ENCODE measurements around the gene RPL10. TPM values are rescaled to one million over a fixed set of nuclear protein-coding genes. Genes with fewer than 3 reads are reported as not detected.

RPL10 gene
- total RNA-seq, 1 experiment from 2014 or later: 2,445 TPM

DNA sequence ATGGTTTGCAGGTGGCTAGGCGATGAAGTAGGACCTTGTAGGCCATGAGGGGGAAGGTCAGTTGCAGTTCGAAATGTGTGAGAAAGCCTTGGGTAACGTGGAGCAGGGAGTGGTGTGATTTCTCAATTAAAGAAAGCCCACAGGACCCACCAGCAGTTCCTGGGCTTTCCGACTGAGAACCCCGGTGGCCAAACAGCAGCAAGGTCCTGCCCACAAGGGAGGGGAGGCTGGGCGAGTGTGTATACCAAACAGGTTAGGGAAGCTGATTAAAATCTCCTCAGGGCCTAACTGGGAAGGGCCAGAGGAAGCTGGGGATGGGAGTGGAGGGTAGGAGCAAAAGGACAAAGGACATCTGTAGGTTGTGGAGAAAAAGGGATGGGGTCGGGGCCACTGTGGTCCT lies 32.7 kb downstream of the RPL10 start:
- TF ChIP-seq CTCF (conservative IDR thresholded peaks at IDR 0.05; ENCODE audit: low read depth, low read length) (no peak), EZH2 (IDR thresholded peaks at IDR 0.05; ENCODE audit: borderline replicate concordance, low read depth, low read length, poor library complexity, severe bottlenecking) (no peak)
- no peak overlapping the region for H3K27ac ChIP-seq (ENCODE audit: low read depth, low read length, poor library complexity, severe bottlenecking)
- peaks cover 8% of the 10 kb centered on the region for H3K36me3 ChIP-seq (ENCODE audit: insufficient read depth, low read length, poor library complexity, severe bottlenecking)
- no peaks in the 10 kb centered on the region for H3K27me3 ChIP-seq (replicated peaks; ENCODE audit: insufficient read depth, low read depth, low read length, poor library complexity)
- no peak overlapping the region for H3K4me3 ChIP-seq (ENCODE audit: low read depth, low read length, poor library complexity, severe bottlenecking)
- POLR2A ChIA-PET (ENCODE audit: low non-redundant PET): no interaction called here
- H3K4me1 ChIP-seq (ENCODE audit: insufficient read depth, low read length, poor library complexity, severe bottlenecking): peaks cover 5% of the 10 kb centered on the region
- intact Hi-C loops (cut with micrococcal nuclease; ENCODE audit: unreplicated experiment): no loop called here
- no peaks in the 10 kb centered on the region for H3K9me3 ChIP-seq (ENCODE audit: low read depth, low read length, poor library complexity, severe bottlenecking)
- BruUV-seq (replicated peaks): no TSS peak
- no peak for DNase-seq (ENCODE audit: low spot score)
- CTCF ChIA-PET: no interaction called here

- ChIA-PET CTCF (no interaction called here), POLR2A (ENCODE audit: low non-redundant PET) (no interaction called here)
- Histone ChIP-seq H3K27ac (ENCODE audit: low read depth, low read length, poor library complexity, severe bottlenecking) (no peak overlapping the region), H3K27me3 (replicated peaks; ENCODE audit: insufficient read depth, low read depth, low read length, poor library complexity) (no peaks in the 10 kb centered on the region), H3K4me1 (ENCODE audit: insufficient read depth, low read length, poor library complexity, severe bottlenecking) (peaks cover 5% of the 10 kb centered on the region), H3K36me3 (ENCODE audit: insufficient read depth, low read length, poor library complexity, severe bottlenecking) (peaks cover 8% of the 10 kb centered on the region), H3K9me3 (ENCODE audit: low read depth, low read length, poor library complexity, severe bottlenecking) (no peaks in the 10 kb centered on the region), H3K4me3 (ENCODE audit: low read depth, low read length, poor library complexity, severe bottlenecking) (no peak overlapping the region)
- TF ChIP-seq EZH2 (IDR thresholded peaks at IDR 0.05; ENCODE audit: borderline replicate concordance, low read depth, low read length, poor library complexity, severe bottlenecking) (no peak), CTCF (conservative IDR thresholded peaks at IDR 0.05; ENCODE audit: low read depth, low read length) (no peak)
- BruUV-seq (replicated peaks): no TSS peak
- no peak for DNase-seq (ENCODE audit: low spot score)
- intact Hi-C loops (cut with micrococcal nuclease; ENCODE audit: unreplicated experiment): no loop called here
Measured at GRCh38 chrX:154431341-154431740, 33.2 kb downstream of the RPL10 start.

DNA sequence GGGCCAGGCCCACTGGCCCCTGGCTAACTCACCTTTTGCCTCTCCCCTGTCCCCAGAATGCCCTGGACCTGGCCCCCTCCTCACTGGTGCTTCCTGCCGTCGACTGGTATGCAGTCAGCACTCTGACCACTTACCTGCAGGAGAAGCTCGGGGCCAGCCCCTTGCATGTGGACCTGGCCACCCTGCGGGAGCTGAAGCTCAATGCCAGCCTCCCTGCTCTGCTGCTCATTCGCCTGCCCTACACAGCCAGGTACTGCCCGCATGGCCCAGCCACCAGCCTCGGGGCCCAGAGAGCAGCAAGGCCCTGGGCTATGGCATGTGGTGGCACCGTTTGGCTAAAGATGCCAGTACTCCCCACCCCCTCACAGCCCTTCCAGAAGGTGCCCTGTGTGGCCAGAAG lies 34.0 kb downstream of the RPL10 start:
- no peak for TF ChIP-seq EZH2 (IDR thresholded peaks at IDR 0.05; ENCODE audit: borderline replicate concordance, low read depth, low read length, poor library complexity, severe bottlenecking)
- no peak for TF ChIP-seq CTCF (conservative IDR thresholded peaks at IDR 0.05; ENCODE audit: low read depth, low read length)
- no peak overlapping the region for H3K4me3 ChIP-seq (ENCODE audit: low read depth, low read length, poor library complexity, severe bottlenecking)
- H3K9me3 ChIP-seq (ENCODE audit: low read depth, low read length, poor library complexity, severe bottlenecking): no peaks in the 10 kb centered on the region
- no TSS peak for BruUV-seq (replicated peaks)
- peaks cover 8% of the 10 kb centered on the region for H3K36me3 ChIP-seq (ENCODE audit: insufficient read depth, low read length, poor library complexity, severe bottlenecking)
- peaks cover 5% of the 10 kb centered on the region for H3K4me1 ChIP-seq (ENCODE audit: insufficient read depth, low read length, poor library complexity, severe bottlenecking)
- CTCF ChIA-PET: no interaction called here
- DNase-seq (ENCODE audit: low spot score): no peak
- intact Hi-C loops (cut with micrococcal nuclease; ENCODE audit: unreplicated experiment): no loop called here
- POLR2A ChIA-PET (ENCODE audit: low non-redundant PET): no interaction called here
- no peak overlapping the region for H3K27ac ChIP-seq (ENCODE audit: low read depth, low read length, poor library complexity, severe bottlenecking)
- no peaks in the 10 kb centered on the region for H3K27me3 ChIP-seq (replicated peaks; ENCODE audit: insufficient read depth, low read depth, low read length, poor library complexity)

Data from A673 (cell line).